ENCODE data around the gene HSD11B1. TPM values are rescaled to one million over a fixed set of nuclear protein-coding genes. Genes with fewer than 3 reads are reported as not detected.
"Not testable (repeated sequence)": the region's sequence is repeated elsewhere in the genome, so short reads cannot be mapped to it uniquely, and the experiment has no call there.

Gene HSD11B1
- total RNA-seq, 2 donors from 2014 or later = 0.61 to 0.87 TPM

DNA sequence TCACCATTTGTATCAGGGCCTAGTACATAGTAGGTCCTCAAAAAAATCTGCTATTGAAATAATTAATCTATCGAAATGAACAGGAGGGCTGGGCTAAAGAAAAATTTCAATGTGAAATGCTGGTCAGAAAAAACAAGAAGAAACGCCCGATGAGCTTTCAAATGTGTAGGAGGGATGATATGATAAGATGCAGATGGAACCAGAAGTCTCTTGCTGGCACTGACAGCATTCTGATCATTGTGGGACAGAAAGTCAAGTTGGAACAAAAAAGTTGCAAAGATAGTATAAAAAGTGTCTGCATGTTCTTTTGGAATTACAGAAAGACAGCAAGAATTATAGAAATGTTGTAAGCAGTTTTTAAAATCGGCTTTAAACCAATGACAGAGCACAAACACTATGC lies 18.3 kb upstream of the HSD11B1 start:
- no peak for DNase-seq
- intact Hi-C loops (cut with DNase I, micrococcal nuclease) = no loop called here
- no peak for ATAC-seq

DNA sequence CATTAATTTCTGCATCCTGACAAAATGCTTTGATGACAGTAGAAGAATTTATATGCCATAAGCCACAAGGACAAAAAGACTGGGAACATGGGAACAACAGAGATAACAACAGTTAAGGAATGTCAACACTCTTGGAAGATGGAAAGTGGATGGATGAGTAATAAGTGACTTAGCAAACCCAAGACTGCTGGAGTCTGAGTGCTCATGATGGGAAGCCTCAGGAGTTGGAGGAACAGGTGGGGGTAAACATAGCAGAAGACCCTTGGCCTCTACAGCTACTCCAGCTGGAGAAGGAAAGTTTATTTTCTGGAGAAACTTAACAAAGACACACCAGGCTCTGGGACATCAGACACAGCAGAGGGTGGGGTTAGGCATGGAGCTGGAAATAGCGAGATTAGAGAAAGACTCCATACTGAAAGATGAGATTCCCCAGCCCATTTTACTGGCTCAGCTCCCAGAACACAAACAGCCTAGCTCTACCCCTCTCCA lies 15.9 kb upstream of the HSD11B1 start:
- ATAC-seq (no peak), DNase-seq (no peak)
- intact Hi-C loops (cut with DNase I, micrococcal nuclease) = no loop called here

DNA sequence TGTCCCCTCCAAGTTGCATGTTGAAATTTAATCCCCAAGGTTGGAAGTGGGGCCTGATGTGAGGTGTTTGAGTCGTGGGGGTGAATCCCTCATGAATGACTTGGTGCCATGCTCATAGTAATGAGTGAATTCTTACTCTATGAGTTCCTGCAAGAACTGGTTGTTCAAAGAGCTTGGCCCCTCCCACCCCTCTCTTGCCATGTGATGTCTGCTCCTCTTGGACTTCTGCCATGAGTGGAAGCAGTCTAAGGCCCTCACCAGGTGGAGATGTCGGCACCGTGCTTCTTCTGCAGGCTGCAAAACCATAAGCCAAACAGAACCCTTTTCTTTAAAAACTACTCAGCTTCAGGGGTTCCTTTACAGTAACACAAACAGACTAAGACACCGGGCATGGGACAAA lies 15.2 kb upstream of the HSD11B1 start:
- intact Hi-C loops (cut with DNase I, micrococcal nuclease) = no loop called here

DNA sequence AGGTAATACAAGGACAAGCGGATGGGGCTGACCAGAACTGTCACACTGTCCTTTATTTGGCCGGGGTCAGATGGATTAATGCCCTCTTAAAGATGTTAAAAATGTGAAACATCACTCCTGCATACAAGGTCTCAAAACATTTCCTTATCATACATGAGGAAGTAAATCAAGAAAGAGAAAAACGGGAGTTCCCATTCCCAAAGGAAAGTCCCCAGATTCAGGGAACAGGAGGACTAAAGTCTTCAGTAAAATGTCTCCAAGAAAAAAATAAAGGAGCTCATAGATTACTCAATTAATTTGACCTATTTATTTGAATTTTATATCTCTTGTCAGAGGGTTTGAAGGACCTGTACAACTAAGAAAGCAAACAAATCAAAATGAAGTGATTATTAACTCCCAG lies 13.4 kb upstream of the HSD11B1 start:
- peak; percentile 49 for ATAC-seq
- intact Hi-C loops (cut with DNase I, micrococcal nuclease) = loop anchor here in 1 of 2 donors (5.0 to 10.0 kb wide), 3 partner anchors 56 to 114 kb away; no protein-coding TSS in a partner anchor
- no peak for DNase-seq

More for the DNA sequence above, 15.2 kb upstream of the HSD11B1 start:
- ATAC-seq = peak; percentile 74
- DNase-seq = peak in 1 of 2 donors; percentile 23

- ATAC-seq = no peak
- intact Hi-C loops (cut with DNase I, micrococcal nuclease) = loop anchor here in 1 of 2 donors (5.0 to 10.0 kb wide), 3 partner anchors 57 to 115 kb away; no protein-coding TSS in a partner anchor
Measured at GRCh38 chr1:209692296-209692695, 12.3 kb upstream of the HSD11B1 start.

GRCh38 chr1:209692745-209693504 lies 11.7 kb upstream of the HSD11B1 start:
- peak; percentile 68 for ATAC-seq
- peak; percentile 63 to 82 for DNase-seq
- intact Hi-C loops (cut with DNase I, micrococcal nuclease) = loop anchor here in 1 of 2 donors (5.0 to 10.0 kb wide), 3 partner anchors 58 to 116 kb away; no protein-coding TSS in a partner anchor

More at GRCh38 chr1:209692296-209692695, 12.3 kb upstream of the HSD11B1 start:
- DNase-seq = no peak

GRCh38 chr1:209696673-209697072 lies 8.0 kb upstream of the HSD11B1 start:
- intact Hi-C loops (cut with DNase I, micrococcal nuclease) = loop anchor here in 1 of 2 donors (10.0 kb wide), 2 partner anchors 62 to 92 kb away; no protein-coding TSS in a partner anchor
- DNase-seq = no peak
- ATAC-seq = no peak

- DNase-seq (no peak), ATAC-seq (peak; percentile 45)
- intact Hi-C loops (cut with DNase I, micrococcal nuclease) = loop anchor here in 1 of 2 donors (10.0 kb wide), 2 partner anchors 62 to 92 kb away; no protein-coding TSS in a partner anchor
Measured at GRCh38 chr1:209697126-209697525, 7.5 kb upstream of the HSD11B1 start.

GRCh38 chr1:209700686-209701085 lies 4.0 kb upstream of the HSD11B1 start:
- intact Hi-C loops (cut with DNase I, micrococcal nuclease); DNase-seq; ATAC-seq: not testable (repeated sequence)

DNA sequence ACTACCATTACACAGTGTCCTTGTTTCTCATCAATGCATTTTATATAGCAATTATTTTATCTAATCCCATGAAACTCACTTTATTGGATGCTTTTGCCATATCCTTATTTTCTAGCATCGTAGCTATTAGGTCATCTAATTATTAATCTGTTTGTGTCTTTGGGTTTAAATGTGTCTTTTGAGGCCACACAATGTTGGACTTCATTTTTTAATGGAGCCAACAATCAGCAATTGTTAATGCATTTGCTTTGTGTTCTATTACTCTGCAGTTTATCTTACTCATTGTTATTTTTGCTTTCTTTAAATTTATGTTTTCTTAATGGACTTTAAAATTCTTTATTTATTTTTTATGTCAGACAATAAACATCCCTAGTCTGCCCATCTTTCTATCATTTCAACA lies 1.8 kb upstream of the HSD11B1 start:
- intact Hi-C loops (cut with DNase I, micrococcal nuclease) = no loop called here
- no peak for ATAC-seq
- no peak for DNase-seq

DNA sequence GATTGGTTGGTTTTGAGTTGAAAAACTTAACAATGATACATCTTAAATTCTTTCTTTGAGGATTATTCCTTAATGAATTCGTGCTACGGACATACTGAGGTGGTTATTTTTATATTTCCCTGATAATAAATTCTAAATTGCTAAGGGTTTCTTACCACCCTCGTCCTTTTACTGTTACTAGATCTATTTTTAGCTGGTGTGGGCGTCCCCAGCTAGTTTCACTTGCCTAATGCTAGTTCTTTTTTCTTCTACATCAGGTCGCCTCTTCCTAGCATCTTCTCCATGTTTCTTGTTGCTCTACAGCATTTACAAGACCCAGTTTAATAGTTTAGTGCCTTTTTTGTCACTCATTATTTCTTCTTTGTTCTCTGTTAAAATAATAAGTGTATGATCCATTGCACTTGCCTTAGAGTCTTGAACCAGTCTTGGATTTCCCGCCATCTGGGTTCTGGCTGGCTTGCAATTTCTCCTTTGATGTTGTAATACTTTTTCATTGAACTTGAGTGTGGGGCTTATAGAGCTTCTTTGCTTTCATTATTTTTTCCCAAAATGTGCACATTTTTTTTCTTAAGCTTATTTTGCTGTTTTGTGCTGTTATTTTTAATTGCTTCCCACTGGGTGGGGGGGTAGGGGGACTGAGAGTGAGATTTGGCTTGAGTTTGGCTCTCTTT lies 677 bp upstream of the HSD11B1 start:
- ATAC-seq = no peak
- intact Hi-C loops (cut with DNase I, micrococcal nuclease) = no loop called here

DNA sequence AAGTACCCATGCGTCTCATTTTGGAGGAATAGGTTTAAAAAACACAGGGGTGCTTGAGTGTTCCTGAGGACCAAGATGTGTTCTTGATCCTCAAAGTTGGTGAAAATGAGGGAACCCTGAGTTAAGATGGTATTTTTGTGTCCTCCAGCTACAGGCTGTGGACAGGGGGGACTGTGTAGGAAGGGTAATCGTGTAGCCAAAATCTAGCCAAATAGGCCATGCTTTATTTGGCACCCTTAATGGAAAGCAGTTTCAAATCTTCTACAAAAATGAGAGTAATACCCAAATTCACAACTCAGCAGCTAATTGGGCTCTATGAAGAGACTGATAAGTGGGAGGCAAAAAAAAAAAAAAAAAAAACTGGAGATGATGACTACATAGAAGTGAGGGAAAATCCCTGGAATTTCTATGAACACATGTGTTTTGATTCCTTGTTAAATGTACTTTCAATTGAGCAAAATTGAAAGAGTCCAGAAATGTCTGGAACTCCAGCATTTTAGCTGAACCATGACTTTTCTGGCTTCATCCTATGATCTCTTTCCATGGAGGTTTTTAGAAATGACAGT lies 470 bp downstream of the HSD11B1 start:
- intact Hi-C loops (cut with DNase I, micrococcal nuclease) = no loop called here
- ATAC-seq (no peak), DNase-seq (no peak)

More for the DNA sequence above, 677 bp upstream of the HSD11B1 start:
- no peak for DNase-seq

DNA sequence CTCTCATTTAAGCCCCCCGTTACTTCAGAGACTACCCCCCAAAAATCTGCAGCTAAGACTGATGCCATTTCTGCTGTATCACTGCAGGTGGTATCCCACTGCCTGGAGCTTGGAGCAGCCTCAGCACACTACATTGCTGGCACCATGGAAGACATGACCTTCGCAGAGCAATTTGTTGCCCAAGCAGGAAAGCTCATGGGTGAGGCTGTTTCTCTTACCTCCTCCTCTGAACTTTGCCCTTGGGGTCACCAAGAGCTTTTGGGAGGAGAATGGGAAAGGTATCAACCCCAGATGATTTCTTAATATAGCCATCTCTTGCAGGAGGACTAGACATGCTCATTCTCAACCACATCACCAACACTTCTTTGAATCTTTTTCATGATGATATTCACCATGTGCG lies 2.0 kb downstream of the HSD11B1 start:
- intact Hi-C loops (cut with DNase I, micrococcal nuclease) = no loop called here
- ATAC-seq (no peak), DNase-seq (no peak)

DNA sequence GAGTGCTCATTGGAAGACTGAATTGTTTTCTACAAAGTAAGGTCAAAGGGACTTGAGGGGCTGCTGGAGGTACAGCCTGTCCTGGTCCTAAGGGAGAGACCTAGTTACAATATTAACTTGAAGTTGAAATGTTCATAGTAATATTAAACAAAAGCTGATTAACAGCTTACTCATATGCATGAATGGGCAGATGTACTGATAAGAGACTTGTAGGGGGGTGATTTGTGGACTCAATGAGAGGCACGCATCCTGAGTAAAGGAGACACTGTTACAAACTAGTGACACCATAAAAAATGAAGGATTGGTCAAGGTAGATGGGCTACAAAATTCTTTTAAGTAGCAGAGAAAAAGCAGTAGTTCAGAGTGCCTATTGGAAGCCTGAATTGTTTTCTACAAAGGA lies 2.7 kb downstream of the HSD11B1 start:
- intact Hi-C loops (cut with DNase I, micrococcal nuclease) = no loop called here
- ATAC-seq (no peak), DNase-seq (no peak)

- intact Hi-C loops (cut with DNase I, micrococcal nuclease) = no loop called here
- DNase-seq (no peak), ATAC-seq (no peak)
Measured at GRCh38 chr1:209708297-209708696, 3.7 kb downstream of the HSD11B1 start.

DNA sequence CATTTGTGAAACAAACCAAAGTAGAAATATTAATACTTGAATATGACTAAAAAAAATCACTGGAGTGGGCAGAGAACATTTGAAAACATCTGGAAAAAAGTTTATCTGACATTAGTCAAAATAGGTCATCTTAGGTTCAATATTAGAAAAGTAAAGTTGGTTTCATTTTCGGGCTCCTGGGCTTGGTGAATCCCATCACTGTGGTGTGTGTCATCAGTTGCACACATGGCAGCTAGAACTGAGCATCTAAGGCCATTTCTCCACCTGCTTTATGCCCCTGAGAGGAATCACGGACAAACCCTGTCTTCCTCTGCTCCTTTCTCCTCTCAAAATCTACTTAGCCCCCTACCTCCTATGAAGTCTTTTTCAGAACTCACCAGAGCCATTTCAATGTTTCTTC lies 5.4 kb downstream of the HSD11B1 start:
- intact Hi-C loops (cut with DNase I, micrococcal nuclease) = no loop called here
- DNase-seq = no peak

GRCh38 chr1:209710847-209711246 lies 6.2 kb downstream of the HSD11B1 start:
- intact Hi-C loops (cut with DNase I, micrococcal nuclease) = no loop called here
- no peak for DNase-seq
- ATAC-seq = no peak

More for the DNA sequence above, 5.4 kb downstream of the HSD11B1 start:
- no peak for ATAC-seq

- intact Hi-C loops (cut with DNase I, micrococcal nuclease) = no loop called here
- DNase-seq (no peak), ATAC-seq (no peak)
Measured at GRCh38 chr1:209714338-209714737, 9.7 kb downstream of the HSD11B1 start.

DNA sequence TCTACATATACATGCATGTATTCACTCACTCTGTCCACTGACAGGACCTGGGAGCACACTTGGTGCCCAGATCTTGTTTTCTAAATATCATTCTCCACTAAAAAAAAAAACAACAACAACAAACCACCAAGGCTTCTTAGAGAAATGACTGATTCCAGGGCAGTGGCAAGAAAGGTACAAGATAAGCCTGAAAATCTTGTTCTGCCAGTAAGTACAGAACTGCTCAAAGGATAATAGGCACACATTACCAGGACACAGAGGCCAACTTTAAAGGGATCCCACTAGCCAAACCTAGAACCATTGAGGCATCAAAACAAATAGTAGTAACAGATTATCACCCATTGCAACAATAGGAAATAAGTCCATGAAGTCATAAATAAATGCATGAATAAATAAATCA lies 10.7 kb downstream of the HSD11B1 start:
- ATAC-seq (no peak), DNase-seq (no peak)
- intact Hi-C loops (cut with DNase I, micrococcal nuclease) = no loop called here

Data from left colon (tissue), 2 donors.